PFSK-1 (cell line): ENCODE measurements around the gene CASZ1.

Source experiments
- POLR2AphosphoS5 ChIP-seq: IDR thresholded peaks from 2 replicates; pipeline ENCODE4 v1.6.1; 2012; ENCODE audit warnings: low read depth, mild to moderate bottlenecking, control low read depth, low read length, moderate library complexity
- SIN3A ChIP-seq: IDR thresholded peaks from 2 replicates; pipeline ENCODE4 v1.6.1; 2012; ENCODE audit warnings: mild to moderate bottlenecking, low read length, moderate library complexity, borderline replicate concordance; ENCODE audit not compliant: insufficient read depth
- TAF1 ChIP-seq: IDR thresholded peaks from 2 replicates; pipeline ENCODE4 v1.6.1; 2012; ENCODE audit warnings: low read length, control low read depth, borderline replicate concordance; ENCODE audit not compliant: insufficient read depth
- TF ChIP-seq, protein P1 (sequence below), 2 experiments: IDR thresholded peaks; 2 replicates each; pipeline versions ENCODE4 v1.6.1 to v1.8.0; 2011 to 2012; ENCODE audit warnings: low read depth in 2 of 2, low read length in 2 of 2, control low read depth in 1 of 2, inconsistent platforms in 1 of 2, mild to moderate bottlenecking in 1 of 2, moderate library complexity in 1 of 2; ENCODE audit not compliant: insufficient read depth in 1 of 2

DNA sequence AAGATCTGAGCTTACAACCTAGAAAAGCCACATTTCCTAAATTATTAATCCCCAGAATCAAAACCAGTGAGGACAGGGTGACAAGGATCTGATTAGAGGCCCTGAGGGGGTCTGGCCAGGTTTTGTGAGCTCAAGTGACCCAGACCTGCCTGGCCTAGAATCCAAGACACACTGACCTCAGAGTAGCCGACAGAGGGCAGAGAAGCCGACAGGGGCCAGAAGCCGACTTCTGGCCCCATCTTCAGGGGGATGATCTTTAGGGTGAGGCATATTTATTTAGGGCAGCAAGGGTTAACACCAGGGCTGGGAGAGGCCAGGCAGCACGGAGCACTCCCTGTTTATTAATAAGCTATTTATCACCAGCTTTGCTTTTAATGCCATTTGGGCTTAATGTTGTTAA lies 45.3 kb downstream of the CASZ1 start:
- TF ChIP-seq, protein P1, sequence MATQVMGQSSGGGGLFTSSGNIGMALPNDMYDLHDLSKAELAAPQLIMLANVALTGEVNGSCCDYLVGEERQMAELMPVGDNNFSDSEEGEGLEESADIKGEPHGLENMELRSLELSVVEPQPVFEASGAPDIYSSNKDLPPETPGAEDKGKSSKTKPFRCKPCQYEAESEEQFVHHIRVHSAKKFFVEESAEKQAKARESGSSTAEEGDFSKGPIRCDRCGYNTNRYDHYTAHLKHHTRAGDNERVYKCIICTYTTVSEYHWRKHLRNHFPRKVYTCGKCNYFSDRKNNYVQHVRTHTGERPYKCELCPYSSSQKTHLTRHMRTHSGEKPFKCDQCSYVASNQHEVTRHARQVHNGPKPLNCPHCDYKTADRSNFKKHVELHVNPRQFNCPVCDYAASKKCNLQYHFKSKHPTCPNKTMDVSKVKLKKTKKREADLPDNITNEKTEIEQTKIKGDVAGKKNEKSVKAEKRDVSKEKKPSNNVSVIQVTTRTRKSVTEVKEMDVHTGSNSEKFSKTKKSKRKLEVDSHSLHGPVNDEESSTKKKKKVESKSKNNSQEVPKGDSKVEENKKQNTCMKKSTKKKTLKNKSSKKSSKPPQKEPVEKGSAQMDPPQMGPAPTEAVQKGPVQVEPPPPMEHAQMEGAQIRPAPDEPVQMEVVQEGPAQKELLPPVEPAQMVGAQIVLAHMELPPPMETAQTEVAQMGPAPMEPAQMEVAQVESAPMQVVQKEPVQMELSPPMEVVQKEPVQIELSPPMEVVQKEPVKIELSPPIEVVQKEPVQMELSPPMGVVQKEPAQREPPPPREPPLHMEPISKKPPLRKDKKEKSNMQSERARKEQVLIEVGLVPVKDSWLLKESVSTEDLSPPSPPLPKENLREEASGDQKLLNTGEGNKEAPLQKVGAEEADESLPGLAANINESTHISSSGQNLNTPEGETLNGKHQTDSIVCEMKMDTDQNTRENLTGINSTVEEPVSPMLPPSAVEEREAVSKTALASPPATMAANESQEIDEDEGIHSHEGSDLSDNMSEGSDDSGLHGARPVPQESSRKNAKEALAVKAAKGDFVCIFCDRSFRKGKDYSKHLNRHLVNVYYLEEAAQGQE (IDR thresholded peaks at IDR 0.05; ENCODE audit: insufficient read depth in 1 of 2, low read depth in 2 of 2, low read length in 2 of 2), result no peak
- TF ChIP-seq POLR2AphosphoS5 (no peak), TAF1 (no peak), SIN3A (no peak)
